Fibroblast of pulmonary artery (primary cell): Measurements from ENCODE around the gene CMSS1.
"Not testable (repeated sequence)": the region's sequence is repeated elsewhere in the genome, so short reads cannot be mapped to it uniquely, and the experiment has no call there.

Experiments used
- DNase-seq: peaks from one replicate; pipeline ENCODE4 v3.0.0-alpha.2; 2010; ENCODE audit warnings: low read depth
- H3K4me3 ChIP-seq: replicated peaks from 2 replicates; pipeline ENCODE4 v1.5.1; 2011; ENCODE audit warnings: low read depth, mild to moderate bottlenecking, control low read depth, low read length, moderate library complexity
- TF ChIP-seq, protein P1 (sequence below): IDR thresholded peaks from 2 replicates; pipeline ENCODE4 v1.5.1; 2011; ENCODE audit warnings: mild to moderate bottlenecking, control low read depth, low read length, inconsistent platforms; ENCODE audit errors: missing control alignments

CMSS1 gene

DNA sequence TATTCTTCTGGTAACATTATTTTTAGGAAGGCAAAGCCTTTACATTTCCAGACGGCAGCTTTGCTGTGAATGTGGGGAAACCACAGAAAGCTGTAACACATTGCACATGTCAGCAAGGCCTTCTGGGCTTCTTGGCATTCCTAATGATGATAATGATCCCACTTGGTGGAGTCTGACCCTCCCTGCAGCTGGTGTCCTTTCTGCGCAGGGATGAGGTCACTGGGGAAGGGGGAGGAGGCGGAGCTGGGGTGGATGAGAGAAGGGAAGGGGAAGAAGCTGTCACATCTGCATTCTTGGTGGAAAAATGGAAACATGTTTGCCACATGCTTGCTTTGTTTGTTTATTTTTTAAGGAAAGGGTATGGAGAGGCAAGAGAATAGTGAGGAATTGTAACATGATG, 228.0 kb downstream of the CMSS1 start:
- no peak overlapping the region for H3K4me3 ChIP-seq
- DNase-seq = peak; percentile 95
- TF ChIP-seq, protein P1, sequence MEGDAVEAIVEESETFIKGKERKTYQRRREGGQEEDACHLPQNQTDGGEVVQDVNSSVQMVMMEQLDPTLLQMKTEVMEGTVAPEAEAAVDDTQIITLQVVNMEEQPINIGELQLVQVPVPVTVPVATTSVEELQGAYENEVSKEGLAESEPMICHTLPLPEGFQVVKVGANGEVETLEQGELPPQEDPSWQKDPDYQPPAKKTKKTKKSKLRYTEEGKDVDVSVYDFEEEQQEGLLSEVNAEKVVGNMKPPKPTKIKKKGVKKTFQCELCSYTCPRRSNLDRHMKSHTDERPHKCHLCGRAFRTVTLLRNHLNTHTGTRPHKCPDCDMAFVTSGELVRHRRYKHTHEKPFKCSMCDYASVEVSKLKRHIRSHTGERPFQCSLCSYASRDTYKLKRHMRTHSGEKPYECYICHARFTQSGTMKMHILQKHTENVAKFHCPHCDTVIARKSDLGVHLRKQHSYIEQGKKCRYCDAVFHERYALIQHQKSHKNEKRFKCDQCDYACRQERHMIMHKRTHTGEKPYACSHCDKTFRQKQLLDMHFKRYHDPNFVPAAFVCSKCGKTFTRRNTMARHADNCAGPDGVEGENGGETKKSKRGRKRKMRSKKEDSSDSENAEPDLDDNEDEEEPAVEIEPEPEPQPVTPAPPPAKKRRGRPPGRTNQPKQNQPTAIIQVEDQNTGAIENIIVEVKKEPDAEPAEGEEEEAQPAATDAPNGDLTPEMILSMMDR = no peak

DNA sequence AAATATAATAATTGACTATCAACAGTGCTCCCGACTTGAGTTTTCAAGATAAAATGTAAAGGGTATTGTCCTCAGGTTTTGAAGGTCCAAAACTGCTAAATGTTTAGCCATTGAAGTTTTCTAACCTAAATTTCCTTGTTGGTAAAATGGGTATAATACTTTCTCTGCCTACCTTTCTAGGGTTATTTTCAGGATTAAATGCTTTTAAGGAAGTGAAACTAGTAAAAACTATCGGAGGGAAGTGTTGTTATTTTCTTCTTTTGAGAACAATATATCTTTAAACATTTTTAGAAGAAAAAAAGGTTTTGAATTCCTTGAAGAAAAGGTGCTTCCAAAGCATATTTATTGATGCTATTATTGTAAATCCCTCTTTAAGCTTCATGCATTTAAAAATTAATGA, 229.3 kb downstream of the CMSS1 start:
- no peak for DNase-seq

DNA sequence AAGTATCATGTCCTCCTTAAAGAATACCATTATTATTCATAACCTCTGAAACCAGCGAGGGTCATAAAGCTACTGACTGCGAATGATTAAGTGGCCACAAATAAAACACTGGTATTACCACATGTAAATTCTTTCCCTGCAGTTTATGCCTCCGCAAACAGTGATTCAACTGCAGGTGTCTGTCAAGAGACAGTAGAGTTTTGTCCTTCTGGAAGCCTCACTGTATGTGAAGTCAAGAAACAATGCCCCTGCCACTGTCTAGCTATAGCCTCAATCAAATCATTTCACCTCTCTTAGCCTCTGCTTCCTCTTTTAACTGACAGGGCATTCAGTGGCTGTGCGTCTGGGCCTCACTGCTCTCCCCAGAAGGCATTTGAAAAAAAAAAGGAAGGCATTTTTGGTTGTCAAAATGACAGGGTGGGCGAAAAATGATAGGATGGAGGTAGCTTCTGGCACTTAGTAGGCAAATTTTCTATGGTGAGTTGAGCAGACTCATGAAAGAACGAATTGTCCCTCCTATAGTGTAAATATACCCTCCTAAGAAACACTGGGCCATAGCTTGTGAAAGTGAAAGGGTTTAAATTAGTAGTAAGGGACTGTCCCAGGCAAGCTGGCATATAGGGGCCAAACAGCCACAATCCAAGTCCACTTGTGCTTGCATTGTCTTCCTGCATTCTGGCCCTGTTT, 229.9 kb downstream of the CMSS1 start:
- TF ChIP-seq, protein P1 = no peak
- DNase-seq = peak; percentile 64

More for the DNA sequence above, 229.3 kb downstream of the CMSS1 start:
- H3K4me3 ChIP-seq = no peak overlapping the region
- TF ChIP-seq, protein P1 = no peak

DNA sequence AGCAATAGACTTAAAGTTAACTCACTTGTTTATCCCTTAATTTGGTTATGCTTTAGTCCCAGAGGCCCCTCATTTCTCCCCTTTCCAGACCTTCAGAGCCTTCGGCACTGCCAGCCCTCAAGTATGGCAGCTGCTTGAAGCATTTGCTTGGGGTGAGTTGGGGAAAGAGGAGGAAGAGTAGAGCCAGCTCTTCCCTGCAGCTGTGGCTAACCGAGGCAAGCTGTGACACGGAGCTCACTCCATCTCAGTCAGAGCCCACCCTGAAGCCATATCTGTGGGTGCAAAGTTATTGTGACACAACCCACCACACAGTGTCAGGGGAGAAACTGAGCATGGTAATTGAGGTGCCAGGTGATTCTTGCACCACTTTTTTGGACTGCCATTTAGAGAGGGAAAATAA, 230.6 kb downstream of the CMSS1 start:
- TF ChIP-seq, protein P1 = no peak
- no peak for DNase-seq

More for the DNA sequence above, 229.9 kb downstream of the CMSS1 start:
- H3K4me3 ChIP-seq = no peak overlapping the region

DNA sequence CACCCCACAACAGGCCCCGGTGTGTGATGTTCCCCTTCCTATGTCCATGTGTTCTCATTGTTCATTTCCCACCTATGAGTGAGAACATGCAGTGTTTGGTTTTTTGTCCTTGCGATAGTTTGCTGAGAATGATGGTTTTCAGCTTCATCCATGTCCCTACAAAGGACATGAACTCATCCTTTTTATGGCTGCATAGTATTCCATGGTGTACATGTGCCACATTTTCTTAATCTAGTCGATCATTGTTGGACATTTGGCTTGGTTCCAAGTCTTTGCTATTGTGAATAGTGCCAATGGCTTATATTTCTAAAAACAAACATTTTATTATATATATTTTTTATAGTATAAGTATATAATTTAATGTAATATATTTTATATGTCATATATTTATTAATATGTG, 233.9 kb downstream of the CMSS1 start:
- DNase-seq, H3K4me3 ChIP-seq: not testable (repeated sequence)

More for the DNA sequence above, 230.6 kb downstream of the CMSS1 start:
- H3K4me3 ChIP-seq = no peak overlapping the region

DNA sequence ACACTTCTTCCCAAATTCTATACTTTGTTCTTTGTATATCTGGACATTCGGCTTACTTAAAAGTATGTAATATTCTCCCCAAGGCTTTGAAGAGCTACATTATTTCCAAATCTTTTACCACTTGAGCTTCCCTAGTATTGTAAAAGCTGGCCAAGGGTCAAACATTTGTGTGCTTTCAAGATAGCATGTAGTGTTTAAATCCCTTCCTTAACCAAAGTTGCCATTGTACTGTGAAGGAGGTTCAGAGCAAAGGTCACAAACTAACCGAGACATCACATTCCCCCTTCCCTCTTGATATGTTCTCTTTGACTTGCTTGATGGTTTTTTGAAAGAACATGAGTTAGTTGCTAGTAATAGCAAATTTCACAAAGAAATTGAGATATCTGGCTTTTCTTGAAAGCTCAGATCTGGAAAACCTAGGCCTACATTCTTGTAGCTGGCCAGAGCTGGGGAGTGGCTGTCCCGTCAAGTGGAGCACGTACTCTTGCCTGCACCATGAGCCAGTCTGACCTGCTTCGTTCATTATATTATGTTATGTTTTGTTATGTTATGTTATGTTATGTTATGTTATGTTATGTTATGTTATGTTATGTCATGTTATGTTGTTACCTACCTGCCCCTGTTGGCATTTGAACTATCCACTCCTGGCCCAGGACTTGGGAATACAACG, 236.4 kb downstream of the CMSS1 start:
- no peak overlapping the region for H3K4me3 ChIP-seq
- TF ChIP-seq, protein P1 = no peak
- no peak for DNase-seq

DNA sequence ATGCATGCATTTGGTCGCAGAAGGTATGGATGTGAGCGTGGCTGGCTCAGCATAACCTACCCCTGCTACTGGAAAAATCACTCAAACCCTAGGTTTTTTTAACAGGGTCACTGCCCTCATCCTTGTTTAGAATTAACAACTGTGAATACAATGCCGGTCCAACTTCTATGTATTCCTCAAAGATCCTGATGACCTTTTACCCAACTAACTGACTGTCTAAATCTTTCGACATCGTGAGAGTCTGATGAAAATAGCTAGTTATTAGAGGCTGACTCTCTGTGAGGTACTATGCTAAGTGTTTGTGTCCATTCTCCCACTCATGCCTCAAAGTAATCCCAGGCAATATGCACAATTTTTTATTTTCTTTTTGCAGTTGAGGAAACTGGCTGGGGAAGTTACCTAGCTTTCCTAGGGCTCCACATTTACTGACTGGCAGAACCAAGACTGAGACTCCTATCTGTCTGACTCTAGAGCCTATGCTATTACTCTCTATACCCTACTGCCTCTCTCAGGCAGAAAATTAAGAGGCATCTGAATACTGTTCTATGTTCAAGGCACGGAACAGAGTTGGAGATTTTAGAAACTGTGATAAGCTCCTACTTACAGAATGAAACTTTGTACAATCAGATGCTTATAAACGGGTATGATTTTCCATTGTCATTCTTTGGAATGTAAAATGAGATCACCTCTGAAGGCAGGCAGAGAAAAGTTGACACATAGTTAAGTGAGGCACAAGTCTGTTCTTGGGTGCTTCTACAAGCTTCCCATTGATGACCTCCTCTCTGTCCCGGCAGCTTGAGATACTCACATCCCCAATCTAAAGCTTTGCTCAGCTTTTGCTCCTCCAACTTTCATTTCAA, 240.3 kb downstream of the CMSS1 start:
- H3K4me3 ChIP-seq = no peak overlapping the region
- DNase-seq = peak; percentile 34
- TF ChIP-seq, protein P1 = peak; percentile 13
